PFSK-1 (cell line): Measurements from ENCODE around the gene TMEM212. TPM values are rescaled to one million over a fixed set of nuclear protein-coding genes. Genes with fewer than 3 reads are reported as not detected.
A peak's percentile ranks its signal among the peaks of the same experiment; 100 is the strongest.

ENCODE experiments used
- FOXP2 ChIP-seq: optimal IDR thresholded peaks from 2 replicates; pipeline ENCODE3; 2011; ENCODE audit warnings: borderline replicate concordance, control low read depth, inconsistent platforms; ENCODE audit not compliant: insufficient read depth; ENCODE audit errors: extremely low read length, extremely low read depth
- POLR2AphosphoS5 ChIP-seq: IDR thresholded peaks from 2 replicates; pipeline ENCODE4 v1.6.1; 2012; ENCODE audit warnings: low read depth, mild to moderate bottlenecking, control low read depth, low read length, moderate library complexity
- REST ChIP-seq, 2 experiments: IDR thresholded peaks; 2 replicates each; pipeline versions ENCODE4 v1.6.1 to v1.8.0; 2011 to 2012; ENCODE audit warnings: low read depth in 2 of 2, low read length in 2 of 2, control low read depth in 1 of 2, inconsistent platforms in 1 of 2, mild to moderate bottlenecking in 1 of 2, moderate library complexity in 1 of 2; ENCODE audit not compliant: insufficient read depth in 1 of 2
- SIN3A ChIP-seq: IDR thresholded peaks from 2 replicates; pipeline ENCODE4 v1.6.1; 2012; ENCODE audit warnings: mild to moderate bottlenecking, low read length, moderate library complexity, borderline replicate concordance; ENCODE audit not compliant: insufficient read depth
- TAF1 ChIP-seq: IDR thresholded peaks from 2 replicates; pipeline ENCODE4 v1.6.1; 2012; ENCODE audit warnings: low read length, control low read depth, borderline replicate concordance; ENCODE audit not compliant: insufficient read depth
- polyA plus RNA-seq: library from polyadenylated mRNA; unstranded; fragments of >200 nt; gene quantifications from one replicate; pipeline ENCODE4 v1.2.1, GENCODE V29; 2012; ENCODE audit warnings: low read depth, missing spikeins; ENCODE audit not compliant: insufficient read length

The TMEM212 gene
- not detected for polyA plus RNA-seq

GRCh38 chr3:171842864-171843518 is at the start of gene TMEM212:
TMEM212 (plus strand) TSS chr3:171843349; CDS start chr3:171843384, 35 bp downstream.
- TF ChIP-seq SIN3A (no peak), FOXP2 (peak; percentile 24)

DNA sequence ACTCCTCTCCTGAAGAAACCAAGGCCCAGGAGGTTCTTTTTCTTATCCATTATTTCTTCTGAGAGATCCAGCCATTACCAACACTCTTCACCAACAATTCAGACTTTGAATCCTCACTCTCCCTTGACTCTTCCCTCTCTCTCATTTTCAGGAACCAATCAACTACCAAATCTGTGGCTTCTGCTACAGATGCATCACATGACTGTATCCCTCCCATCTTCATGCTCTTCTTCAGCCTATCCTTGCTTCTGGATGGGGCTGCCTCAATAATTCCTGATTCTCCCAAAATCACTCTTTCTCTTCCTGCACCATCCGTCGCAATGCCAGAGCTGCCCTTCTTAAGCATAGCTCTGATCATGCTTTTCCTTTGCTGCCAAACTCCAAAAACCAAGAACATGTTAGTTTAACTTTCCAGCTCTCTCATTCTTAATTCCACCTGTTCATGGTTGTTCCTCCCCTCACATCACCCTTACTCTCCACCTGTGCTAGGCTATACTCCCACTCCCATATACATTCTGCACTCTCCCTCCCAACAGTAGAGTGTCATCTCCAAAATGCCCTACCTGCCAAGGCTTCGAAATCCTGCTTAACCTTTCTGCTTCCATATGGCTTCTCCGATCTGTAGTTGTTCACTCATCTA is 46.4 kb upstream of the TMEM212 start:
- TF ChIP-seq POLR2AphosphoS5 (no peak), SIN3A (no peak), FOXP2 (no peak), TAF1 (no peak), REST (IDR thresholded peaks at IDR 0.05; ENCODE audit: insufficient read depth in 1 of 2, low read depth in 2 of 2, low read length in 2 of 2) (no peak)

DNA sequence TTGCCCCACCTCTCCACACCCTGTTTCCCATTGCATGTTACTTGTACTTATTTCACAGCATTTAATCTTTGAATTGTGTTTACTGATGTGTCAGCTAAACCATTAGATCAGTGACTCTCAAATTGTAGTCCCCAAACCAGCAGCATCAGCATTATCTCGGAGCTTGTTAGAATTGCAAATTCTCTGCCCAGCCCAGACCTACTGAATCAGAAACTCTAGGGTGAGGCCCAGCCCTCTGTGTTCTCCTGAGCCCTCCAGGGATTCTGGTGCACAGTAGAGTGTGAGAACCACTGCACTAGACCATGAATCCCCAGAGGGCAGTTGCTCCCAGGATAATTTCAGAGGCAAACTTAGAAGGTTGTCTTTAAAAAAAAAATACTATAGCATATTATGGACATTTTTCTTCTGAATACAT is 45.9 kb upstream of the TMEM212 start:
- no peak for TF ChIP-seq SIN3A
- TF ChIP-seq FOXP2: no peak
- TF ChIP-seq POLR2AphosphoS5: no peak
- TF ChIP-seq REST (IDR thresholded peaks at IDR 0.05; ENCODE audit: insufficient read depth in 1 of 2, low read depth in 2 of 2, low read length in 2 of 2): no peak
- TF ChIP-seq TAF1: no peak

- TF ChIP-seq POLR2AphosphoS5: no peak
- TF ChIP-seq TAF1: no peak
- no peak for TF ChIP-seq FOXP2
- TF ChIP-seq SIN3A: no peak
- no peak for TF ChIP-seq REST (IDR thresholded peaks at IDR 0.05; ENCODE audit: insufficient read depth in 1 of 2, low read depth in 2 of 2, low read length in 2 of 2)
These were observed 45.3 kb upstream of the TMEM212 start for GRCh38 chr3:171797873-171798272.

DNA sequence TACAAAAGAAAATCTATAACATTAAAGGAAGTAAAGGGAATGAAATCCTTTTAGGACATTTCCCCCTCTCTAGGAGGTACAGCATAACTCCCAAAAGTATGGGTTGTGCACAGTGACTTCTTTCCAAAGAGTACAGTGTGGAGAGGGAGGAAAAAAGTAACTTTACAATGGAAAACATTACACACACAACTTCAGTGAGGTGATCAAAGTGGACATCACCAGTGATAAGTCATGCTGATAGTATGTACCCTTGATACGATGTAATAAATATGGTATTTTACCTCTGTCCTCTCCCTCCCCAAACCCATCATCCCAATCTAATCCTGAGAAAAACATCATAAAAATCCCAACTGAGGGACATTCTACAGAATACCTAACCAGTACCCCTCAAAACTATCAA is 43.6 kb upstream of the TMEM212 start:
- TF ChIP-seq TAF1 (no peak), REST (IDR thresholded peaks at IDR 0.05; ENCODE audit: insufficient read depth in 1 of 2, low read depth in 2 of 2, low read length in 2 of 2) (no peak), POLR2AphosphoS5 (no peak), SIN3A (no peak), FOXP2 (no peak)
